ENCODE data around the gene MGAT4A.
"Not testable (repeated sequence)": the region's sequence is repeated elsewhere in the genome, so short reads cannot be mapped to it uniquely, and the experiment has no call there.

Gene MGAT4A

GRCh38 chr2:98730053-98730706, 752 bp downstream of the MGAT4A start:
- no peaks in the 10 kb centered on the region for H3K36me3 ChIP-seq (ENCODE audit: insufficient read depth, low read length)
- H3K9me3 ChIP-seq (ENCODE audit: control insufficient read depth, insufficient read depth, low read length) = no peaks in the 10 kb centered on the region
- H3K9ac ChIP-seq (ENCODE audit: low read depth, low read length) = peak overlapping the region; percentile 65; the same call in 1 of the 2 replicates
- H3K4me1 ChIP-seq (ENCODE audit: insufficient read depth, low read length) = peaks cover 10% of the 10 kb centered on the region; the same call in 1 of the 2 replicates

GRCh38 chr2:98729652-98730051, 1.3 kb downstream of the MGAT4A start:
- H3K9ac ChIP-seq (ENCODE audit: low read depth, low read length) = peak overlapping the region; percentile 65; the same call in 1 of the 2 replicates
- H3K4me1 ChIP-seq (ENCODE audit: insufficient read depth, low read length) = peaks cover 10% of the 10 kb centered on the region; the same call in 1 of the 2 replicates
- no peaks in the 10 kb centered on the region for H3K9me3 ChIP-seq (ENCODE audit: control insufficient read depth, insufficient read depth, low read length)
- H3K36me3 ChIP-seq (ENCODE audit: insufficient read depth, low read length) = no peaks in the 10 kb centered on the region

GRCh38 chr2:98728088-98728718, 2.7 kb downstream of the MGAT4A start:
- not testable (repeated sequence) for H3K36me3 ChIP-seq (ENCODE audit: insufficient read depth, low read length); H3K9me3 ChIP-seq (ENCODE audit: control insufficient read depth, insufficient read depth, low read length); H3K9ac ChIP-seq (ENCODE audit: low read depth, low read length); H3K4me1 ChIP-seq (ENCODE audit: insufficient read depth, low read length)

GRCh38 chr2:98727369-98728087, 3.4 kb downstream of the MGAT4A start:
- Histone ChIP-seq H3K9ac (ENCODE audit: low read depth, low read length) (no peak overlapping the region), H3K9me3 (ENCODE audit: control insufficient read depth, insufficient read depth, low read length) (no peaks in the 10 kb centered on the region), H3K4me1 (ENCODE audit: insufficient read depth, low read length) (peaks cover 10% of the 10 kb centered on the region; the same call in 1 of the 2 replicates), H3K36me3 (ENCODE audit: insufficient read depth, low read length) (no peaks in the 10 kb centered on the region)

- no peaks in the 10 kb centered on the region for H3K36me3 ChIP-seq (ENCODE audit: insufficient read depth, low read length)
- H3K4me1 ChIP-seq (ENCODE audit: insufficient read depth, low read length) = peaks cover 10% of the 10 kb centered on the region; the same call in 1 of the 2 replicates
- H3K9me3 ChIP-seq (ENCODE audit: control insufficient read depth, insufficient read depth, low read length) = no peaks in the 10 kb centered on the region
- H3K9ac ChIP-seq (ENCODE audit: low read depth, low read length) = no peak overlapping the region
Observed at GRCh38 chr2:98726735-98727368, 4.1 kb downstream of the MGAT4A start.

GRCh38 chr2:98726205-98726604, 4.7 kb downstream of the MGAT4A start:
- H3K36me3 ChIP-seq (ENCODE audit: insufficient read depth, low read length) = no peaks in the 10 kb centered on the region
- no peak overlapping the region for H3K9ac ChIP-seq (ENCODE audit: low read depth, low read length)
- peaks cover 10% of the 10 kb centered on the region; the same call in 1 of the 2 replicates for H3K4me1 ChIP-seq (ENCODE audit: insufficient read depth, low read length)
- H3K9me3 ChIP-seq (ENCODE audit: control insufficient read depth, insufficient read depth, low read length) = no peaks in the 10 kb centered on the region

GRCh38 chr2:98720286-98720685, 10.6 kb downstream of the MGAT4A start:
- 0 out of 2 replicates have a peak, but pooled peaks cover 6% of the 10 kb centered on the region for H3K4me1 ChIP-seq (ENCODE audit: insufficient read depth, low read length)
- no peaks in the 10 kb centered on the region for H3K36me3 ChIP-seq (ENCODE audit: insufficient read depth, low read length)
- no peak overlapping the region for H3K9ac ChIP-seq (ENCODE audit: low read depth, low read length)
- H3K9me3 ChIP-seq (ENCODE audit: control insufficient read depth, insufficient read depth, low read length) = no peaks in the 10 kb centered on the region

GRCh38 chr2:98717621-98718020, 13.3 kb downstream of the MGAT4A start:
- Histone ChIP-seq H3K4me1 (ENCODE audit: insufficient read depth, low read length) (0 out of 2 replicates have a peak, but pooled peaks cover 6% of the 10 kb centered on the region), H3K9ac (ENCODE audit: low read depth, low read length) (no peak overlapping the region), H3K9me3 (ENCODE audit: control insufficient read depth, insufficient read depth, low read length) (no peaks in the 10 kb centered on the region), H3K36me3 (ENCODE audit: insufficient read depth, low read length) (no peaks in the 10 kb centered on the region)

- no peaks in the 10 kb centered on the region for H3K9me3 ChIP-seq (ENCODE audit: control insufficient read depth, insufficient read depth, low read length)
- no peak overlapping the region for H3K9ac ChIP-seq (ENCODE audit: low read depth, low read length)
- no peaks in the 10 kb centered on the region for H3K36me3 ChIP-seq (ENCODE audit: insufficient read depth, low read length)
- H3K4me1 ChIP-seq (ENCODE audit: insufficient read depth, low read length) = 0 out of 2 replicates have a peak, but pooled peaks cover 6% of the 10 kb centered on the region
Observed at GRCh38 chr2:98716786-98717185, 14.1 kb downstream of the MGAT4A start.

- H3K9ac ChIP-seq (ENCODE audit: low read depth, low read length) = no peak overlapping the region
- H3K9me3 ChIP-seq (ENCODE audit: control insufficient read depth, insufficient read depth, low read length) = no peaks in the 10 kb centered on the region
- H3K36me3 ChIP-seq (ENCODE audit: insufficient read depth, low read length) = no peaks in the 10 kb centered on the region
- H3K4me1 ChIP-seq (ENCODE audit: insufficient read depth, low read length) = 0 out of 2 replicates have a peak, but pooled peaks cover 6% of the 10 kb centered on the region
Observed at GRCh38 chr2:98715812-98716451, 15.0 kb downstream of the MGAT4A start.

GRCh38 chr2:98713332-98714015, 17.5 kb downstream of the MGAT4A start:
- H3K9me3 ChIP-seq (ENCODE audit: control insufficient read depth, insufficient read depth, low read length) = no peaks in the 10 kb centered on the region
- no peak overlapping the region for H3K9ac ChIP-seq (ENCODE audit: low read depth, low read length)
- H3K4me1 ChIP-seq (ENCODE audit: insufficient read depth, low read length) = 0 out of 2 replicates have a peak, but pooled peaks cover 2% of the 10 kb centered on the region
- no peaks in the 10 kb centered on the region for H3K36me3 ChIP-seq (ENCODE audit: insufficient read depth, low read length)

GRCh38 chr2:98712145-98712544, 18.8 kb downstream of the MGAT4A start:
- H3K9me3 ChIP-seq (ENCODE audit: control insufficient read depth, insufficient read depth, low read length) = no peaks in the 10 kb centered on the region

GRCh38 chr2:98711506-98711905, 19.4 kb downstream of the MGAT4A start:
- Histone ChIP-seq H3K9me3 (ENCODE audit: control insufficient read depth, insufficient read depth, low read length) (no peaks in the 10 kb centered on the region), H3K9ac (ENCODE audit: low read depth, low read length) (no peak overlapping the region), H3K4me1 (ENCODE audit: insufficient read depth, low read length) (no peaks in the 10 kb centered on the region), H3K36me3 (ENCODE audit: insufficient read depth, low read length) (no peaks in the 10 kb centered on the region)

More at GRCh38 chr2:98712145-98712544, 18.8 kb downstream of the MGAT4A start:
- no peaks in the 10 kb centered on the region for H3K36me3 ChIP-seq (ENCODE audit: insufficient read depth, low read length)
- H3K4me1 ChIP-seq (ENCODE audit: insufficient read depth, low read length) = no peaks in the 10 kb centered on the region
- H3K9ac ChIP-seq (ENCODE audit: low read depth, low read length) = no peak overlapping the region
